Fibroblast of the aortic adventitia (primary cell): ENCODE data around the gene PCA3. TPM values are rescaled to one million over a fixed set of nuclear protein-coding genes. Genes with fewer than 3 reads are reported as not detected.

Experiments used
- DNase-seq: peaks from one replicate; pipeline ENCODE4 v3.0.0-alpha.2; 2010; ENCODE audit warnings: low read depth
- H3K4me3 ChIP-seq: 2 replicates; pipeline ENCODE4 v1.5.1; 2011; ENCODE audit warnings: low read depth, mild to moderate bottlenecking, control low read depth, low read length, moderate library complexity
- CTCF ChIP-seq: IDR thresholded peaks from 2 replicates; pipeline ENCODE4 v1.5.1; 2011; ENCODE audit warnings: mild to moderate bottlenecking, low read length, control low read depth, inconsistent platforms; ENCODE audit not compliant: insufficient read depth
- total RNA-seq: library from RNA; depleted of rRNA; stranded (reverse); fragments of >200 nt; gene quantifications from 2 replicates; pipeline ENCODE4 v1.2.3, GENCODE V29; 2012; ENCODE audit warnings: low replicate concordance

PCA3 gene
- total RNA-seq, 1 donor, result not detected

DNA sequence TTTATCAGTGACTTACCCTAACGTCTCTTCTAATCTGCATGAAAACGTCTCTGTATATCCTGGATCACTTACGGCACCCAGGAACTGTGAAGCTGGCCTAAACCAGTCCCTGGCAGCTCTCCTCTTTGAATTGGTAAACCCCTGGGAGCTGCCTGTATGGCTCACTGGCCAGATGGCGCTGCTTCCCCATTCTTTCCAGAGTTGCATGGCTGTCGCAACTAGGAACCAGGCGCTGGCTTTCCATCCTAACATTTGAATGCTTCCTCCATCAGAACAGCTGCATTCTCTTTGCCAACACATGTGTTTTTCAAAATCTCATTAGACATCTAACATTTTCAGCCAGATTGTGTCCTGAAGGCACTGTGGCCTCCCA is 8.0 kb upstream of the PCA3 start:
- TF ChIP-seq CTCF, result peak; percentile 8
- peak; percentile 40 for DNase-seq

DNA sequence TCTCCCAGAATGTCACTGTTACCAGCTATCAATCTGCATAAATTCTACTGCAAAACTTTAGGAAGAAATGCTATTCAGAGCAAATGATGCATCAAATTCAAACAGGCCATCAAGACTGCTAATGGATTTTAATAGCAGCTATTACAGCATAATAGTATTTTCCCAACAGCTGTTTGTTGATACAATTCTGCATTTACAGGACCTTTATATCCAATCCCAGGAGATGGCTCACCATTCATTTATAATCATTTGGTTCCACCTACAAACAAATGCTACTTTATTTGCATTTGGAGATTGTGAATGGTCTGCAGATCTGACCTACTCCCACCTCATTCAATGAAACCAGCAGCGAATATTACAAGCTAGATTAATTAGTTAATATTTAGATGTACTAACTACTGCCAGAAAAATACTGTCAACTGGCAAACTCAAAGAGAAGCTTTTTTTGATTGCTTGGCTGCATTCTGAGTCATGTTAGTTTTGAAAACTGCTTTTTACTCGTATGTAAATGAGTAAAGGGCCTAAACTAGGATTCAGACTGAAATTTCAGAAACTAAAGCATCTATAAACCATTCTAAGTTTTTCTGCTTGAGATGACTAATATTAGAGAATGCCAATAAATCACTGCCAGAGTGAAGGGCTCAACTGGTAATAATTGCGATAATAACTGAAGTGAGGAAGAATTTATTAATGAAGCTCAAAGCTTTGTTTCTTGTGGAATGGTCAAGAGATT is 7.1 kb upstream of the PCA3 start:
- H3K4me3 ChIP-seq, result no peak overlapping the region
- no peak for TF ChIP-seq CTCF
- no peak for DNase-seq

More for the DNA sequence above, 8.0 kb upstream of the PCA3 start:
- H3K4me3 ChIP-seq, result no peak overlapping the region

DNA sequence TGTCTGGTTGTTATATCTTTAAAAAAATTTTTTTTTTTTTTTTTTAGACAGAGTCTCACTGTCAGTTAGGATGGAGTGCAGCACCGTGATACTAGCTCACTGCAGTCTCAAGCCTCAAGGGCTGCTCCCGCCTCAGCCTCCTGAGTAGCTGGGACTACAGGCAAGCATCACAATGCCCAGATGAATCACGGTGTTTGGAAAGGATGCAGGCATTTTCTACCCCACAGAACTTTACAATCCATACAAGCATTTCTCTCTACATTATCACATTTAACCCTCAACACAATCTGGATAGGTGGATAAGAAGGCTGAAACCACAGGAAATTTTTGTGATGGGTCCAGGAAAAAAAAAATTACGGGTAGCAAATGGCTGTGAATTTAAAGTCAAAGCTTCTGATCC is 5.8 kb upstream of the PCA3 start:
- H3K4me3 ChIP-seq, result no peak overlapping the region
- no peak for TF ChIP-seq CTCF
- DNase-seq, result peak; percentile 64

DNA sequence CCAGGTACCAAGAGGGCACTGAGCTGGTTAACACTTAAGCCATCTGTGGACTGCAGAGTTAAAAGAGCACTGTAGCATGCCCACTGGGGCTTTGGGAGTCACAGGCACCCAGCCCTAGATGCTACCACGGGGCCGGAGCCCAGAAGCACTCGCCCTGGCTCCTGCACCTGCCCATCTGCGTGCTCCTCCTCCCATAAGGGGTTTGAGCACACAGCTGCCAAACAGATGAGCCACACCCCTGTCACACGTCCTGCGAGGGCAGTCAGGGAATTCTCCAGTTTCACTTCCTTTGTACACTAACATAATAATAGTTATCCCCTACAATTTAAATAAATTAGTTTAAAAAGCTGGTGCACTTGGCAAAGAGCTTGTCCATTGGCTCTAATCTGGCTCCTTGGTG is 4.5 kb upstream of the PCA3 start:
- TF ChIP-seq CTCF, result no peak
- DNase-seq, result no peak
- H3K4me3 ChIP-seq, result no peak overlapping the region

GRCh38 chr9:76761448-76761847 is 2.8 kb upstream of the PCA3 start:
- TF ChIP-seq CTCF, result peak; percentile 45
- peak; percentile 34 for DNase-seq
- no peak overlapping the region for H3K4me3 ChIP-seq

DNA sequence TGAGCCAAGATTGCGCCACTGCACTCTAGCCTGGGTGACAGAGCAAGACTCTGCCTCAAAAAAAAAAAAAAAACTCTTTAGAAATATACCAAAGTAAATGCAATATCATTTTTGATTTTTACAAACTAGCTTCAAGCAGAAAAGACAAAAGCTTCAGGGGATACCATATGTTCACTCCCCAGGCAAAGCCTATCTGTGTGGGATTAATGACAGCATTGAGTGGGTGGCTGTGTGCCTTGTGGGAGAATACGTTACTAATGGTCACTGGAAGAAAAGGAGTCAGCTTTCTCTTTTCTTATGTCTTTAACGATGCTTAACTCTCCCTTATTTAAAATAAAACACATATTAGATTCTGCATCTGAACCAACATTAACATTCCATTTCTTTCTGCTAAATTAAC is 1.9 kb downstream of the PCA3 start:
- no peak for TF ChIP-seq CTCF
- no peak for DNase-seq
- H3K4me3 ChIP-seq, result no peak overlapping the region
